Loucy (cell line): Measurements from ENCODE around the gene SLC30A2.
A peak's percentile ranks its signal among the peaks of the same experiment; 100 is the strongest.

Experiments
- H2AFZ ChIP-seq: fragments of 200-600 bp; sonication (generic); 2 replicates; pipeline ENCODE4 v1.6.0; 2016; ENCODE audit warnings: antibody characterized with exemption, mild to moderate bottlenecking, low read length, moderate library complexity
- H3F3A ChIP-seq: fragments of 200-600 bp; 2 replicates; pipeline ENCODE4 v1.6.0; 2016; ENCODE audit warnings: antibody characterized with exemption, low read depth, mild to moderate bottlenecking
- H3K27me3 ChIP-seq: fragments of 200-600 bp; sonication (generic); 2 replicates; pipeline ENCODE4 v1.6.1; 2014; ENCODE audit warnings: low read length, mild to moderate bottlenecking; ENCODE audit not compliant: insufficient read depth, poor library complexity, severe bottlenecking
- H3K36me3 ChIP-seq: fragments of 200-600 bp; sonication (generic); 2 replicates; pipeline ENCODE4 v1.6.1; 2016; ENCODE audit warnings: low read length; ENCODE audit not compliant: insufficient read depth
- H3K4me1 ChIP-seq: fragments of 200-600 bp; sonication (generic); 2 replicates; pipeline ENCODE4 v1.5.1; 2014; ENCODE audit warnings: low read length, mild to moderate bottlenecking; ENCODE audit not compliant: insufficient read depth, poor library complexity, severe bottlenecking
- H3K4me2 ChIP-seq: fragments of 200-600 bp; sonication (generic); 2 replicates; pipeline ENCODE4 v1.6.0; 2014; ENCODE audit warnings: antibody characterized with exemption, low read length, low read depth, mild to moderate bottlenecking; ENCODE audit not compliant: poor library complexity, severe bottlenecking
- H3K4me3 ChIP-seq: fragments of 200-600 bp; sonication (generic); 2 replicates; pipeline ENCODE4 v1.5.1; 2014; ENCODE audit warnings: low read length, mild to moderate bottlenecking, mixed read lengths; ENCODE audit not compliant: poor library complexity, severe bottlenecking
- H3K79me2 ChIP-seq: fragments of 200-600 bp; sonication (generic); 2 replicates; pipeline ENCODE4 v1.6.1; 2014; ENCODE audit warnings: low read length; ENCODE audit not compliant: insufficient read depth
- H3K9ac ChIP-seq: fragments of 200-600 bp; sonication (generic); 2 replicates; pipeline ENCODE4 v1.6.0; 2014; ENCODE audit warnings: mild to moderate bottlenecking, low read depth, low read length, moderate library complexity; ENCODE audit not compliant: poor library complexity, severe bottlenecking
- H3K9me2 ChIP-seq: fragments of 200-600 bp; sonication (generic); replicated peaks from 2 replicates; pipeline ENCODE4 v1.6.1; 2016; ENCODE audit warnings: low read depth, low read length, mixed read lengths
- H3K9me3 ChIP-seq: fragments of 200-600 bp; sonication (generic); 2 replicates; pipeline ENCODE4 v1.6.1; 2014; ENCODE audit warnings: mild to moderate bottlenecking, antibody characterized with exemption, low read length, low read depth; ENCODE audit not compliant: insufficient read depth
- H4K20me1 ChIP-seq: fragments of 200-600 bp; sonication (generic); 2 replicates; pipeline ENCODE4 v1.6.0; 2014; ENCODE audit warnings: antibody characterized with exemption, low read length, mild to moderate bottlenecking; ENCODE audit not compliant: insufficient read depth, poor library complexity, severe bottlenecking
- CTCF ChIP-seq: fragments of 200-600 bp; sonication (generic); conservative IDR thresholded peaks from 2 replicates; pipeline ENCODE4 v1.5.1; 2014; ENCODE audit warnings: mild to moderate bottlenecking, antibody characterized with exemption, low read length
- EZH2phosphoT487 ChIP-seq: fragments of 200-600 bp; IDR thresholded peaks from 2 replicates; pipeline ENCODE4 v1.6.1; 2018; ENCODE audit warnings: antibody characterized with exemption, mild to moderate bottlenecking, moderate library complexity, borderline replicate concordance

SLC30A2 gene

DNA sequence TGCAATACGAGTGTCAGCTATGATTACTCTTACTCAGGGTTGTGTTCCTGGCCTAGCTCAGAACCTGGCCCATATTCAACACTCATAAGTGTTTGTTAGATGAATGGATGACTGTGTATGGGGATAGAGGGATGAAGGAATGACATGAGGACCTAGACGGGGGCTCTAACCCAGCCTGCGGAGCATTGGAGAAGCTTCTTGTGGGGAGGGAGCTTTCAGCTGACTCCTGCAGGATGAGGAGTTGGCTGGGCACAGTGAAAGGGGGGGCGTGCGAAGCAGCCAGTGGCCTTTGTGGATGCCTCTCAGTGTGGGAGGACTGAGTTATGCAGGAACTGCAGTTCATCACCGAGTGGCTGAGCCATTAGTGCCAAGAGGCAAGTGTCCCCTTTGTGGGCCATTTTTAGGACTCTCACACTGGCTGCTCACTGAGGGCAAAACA, 25.6 kb downstream of the SLC30A2 start:
- Histone ChIP-seq H3K4me1 (peaks cover 26% of the 10 kb centered on the region), H3K9me3 (no peaks in the 10 kb centered on the region), H3K36me3 (no peaks in the 10 kb centered on the region), H2AFZ (no peak overlapping the region), H3F3A (no peaks in the 10 kb centered on the region), H4K20me1 (no peaks in the 10 kb centered on the region), H3K4me2 (peak overlapping the region; percentile 39), H3K27me3 (no peaks in the 10 kb centered on the region), H3K79me2 (no peaks in the 10 kb centered on the region), H3K4me3 (no peak overlapping the region), H3K9me2 (no peaks in the 10 kb centered on the region), H3K9ac (no peak overlapping the region)
- TF ChIP-seq EZH2phosphoT487 (no peak), CTCF (no peak)

DNA sequence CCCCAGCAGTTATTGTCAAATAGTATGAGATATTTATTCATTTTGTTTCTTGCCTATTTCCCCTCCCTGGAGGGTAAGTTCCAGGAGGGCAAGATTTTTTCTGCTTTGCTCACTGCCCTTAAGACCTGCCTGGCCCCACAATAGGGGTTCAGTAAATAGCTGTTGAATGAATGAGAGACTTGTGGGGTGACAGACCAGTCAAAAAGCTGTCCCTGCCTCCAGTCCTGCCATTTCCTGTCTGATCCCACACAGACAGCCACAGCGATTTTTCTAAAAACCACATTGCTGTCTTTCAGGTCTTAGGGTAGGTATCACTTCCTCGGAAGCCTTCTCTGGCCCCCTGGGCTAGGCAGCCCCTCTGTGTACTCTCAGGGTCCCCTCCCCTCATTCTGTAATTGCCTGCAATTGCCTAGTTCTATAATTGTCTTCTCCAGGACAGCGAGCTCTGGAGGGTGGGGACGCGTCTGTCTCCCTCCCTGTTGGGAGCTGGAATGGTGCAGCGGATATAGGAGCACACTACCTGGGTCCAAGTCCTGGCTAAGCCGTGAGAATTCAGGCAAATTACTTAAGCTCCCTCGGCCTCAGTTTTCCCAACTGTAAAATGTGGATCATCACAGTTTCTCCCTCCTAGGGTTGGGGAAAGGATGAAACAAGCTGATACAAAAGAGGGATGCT, 26.1 kb downstream of the SLC30A2 start:
- Histone ChIP-seq H3K27me3 (no peaks in the 10 kb centered on the region), H3K9ac (no peak overlapping the region), H3K36me3 (no peaks in the 10 kb centered on the region), H3K4me2 (peak overlapping the region; percentile 39), H3K4me1 (peaks cover 26% of the 10 kb centered on the region), H3K9me2 (no peaks in the 10 kb centered on the region), H3K9me3 (no peaks in the 10 kb centered on the region), H3K79me2 (no peaks in the 10 kb centered on the region), H3K4me3 (no peak overlapping the region), H4K20me1 (no peaks in the 10 kb centered on the region), H3F3A (no peaks in the 10 kb centered on the region), H2AFZ (no peak overlapping the region)
- TF ChIP-seq EZH2phosphoT487 (no peak), CTCF (no peak)

- no peaks in the 10 kb centered on the region for H4K20me1 ChIP-seq
- H3K79me2 ChIP-seq, result no peaks in the 10 kb centered on the region
- H3K9me3 ChIP-seq, result no peaks in the 10 kb centered on the region
- TF ChIP-seq EZH2phosphoT487 (no peak), CTCF (no peak)
- H3K4me3 ChIP-seq, result no peak overlapping the region
- no peak overlapping the region for H3K9ac ChIP-seq
- H3F3A ChIP-seq, result no peaks in the 10 kb centered on the region
- H3K4me2 ChIP-seq, result no peak overlapping the region
- H3K4me1 ChIP-seq, result peaks cover 26% of the 10 kb centered on the region
- H2AFZ ChIP-seq, result no peak overlapping the region
- no peaks in the 10 kb centered on the region for H3K27me3 ChIP-seq
- no peaks in the 10 kb centered on the region for H3K9me2 ChIP-seq
- H3K36me3 ChIP-seq, result no peaks in the 10 kb centered on the region
These were observed 28.3 kb downstream of the SLC30A2 start for GRCh38 chr1:26017606-26018005.
